HepG2 (cell line): Measurements from ENCODE around the gene SOST. TPM values are rescaled to one million over a fixed set of nuclear protein-coding genes. Genes with fewer than 3 reads are reported as not detected.

Experiments
- ATAC-seq: fragments of 200-7000 bp; cut with Tn5 transposase; 3 replicates; pipeline ENCODE4 v1.9.1; 2020; ENCODE audit warnings: mild to moderate bottlenecking, moderate library complexity
- BruUV-seq: library from RNA; stranded (reverse); fragments of 400-500 nt; replicated peaks from 2 replicates; lab custom pipeline; 2021; lab: Mats Ljungman, UMichigan
- CTCF ChIA-PET: fragments of 300-600 bp; formaldehyde crosslinking; extraction: SDS; loops from one replicate; lab custom pipeline; 2021; ENCODE audit warnings: low total read pairs, inconsistent platforms, low intra/inter-chr PET ratio; lab: Yijun Ruan, JAX
- POLR2A ChIA-PET: fragments of 350-600 bp; sonication (Branson Sonifier 250); formaldehyde crosslinking; loops from one replicate; lab custom pipeline; 2020; ENCODE audit warnings: antibody characterized with exemption, inconsistent platforms; lab: Yijun Ruan, JAX
- DNase-seq: peaks from one replicate; pipeline ENCODE4 v3.0.0-alpha.2; 2015; ENCODE audit warnings: low spot score
- FAIRE-seq: peaks from 3 replicates; lab custom pipeline; 2011; peaks lifted over from hg19 to GRCh38; lab: Jason Lieb, UNC
- H2AFZ ChIP-seq: one replicate; pipeline ENCODE4 v1.6.1; 2011; ENCODE audit warnings: low read length, inconsistent platforms
- H3K27ac ChIP-seq: fragments of 300-600 bp; 3 replicates; pipeline ENCODE4 v1.8.0; 2011; ENCODE audit warnings: mixed run types, mild to moderate bottlenecking, mixed read lengths, low read length, inconsistent platforms; ENCODE audit not compliant: insufficient read depth; ENCODE audit errors: extremely low read length
- H3K27me3 ChIP-seq, 2 experiments: fragments of 200-600 bp in 1 of 2; 2 replicates in 1 of 2; 3 replicates in 1 of 2; pipeline versions ENCODE4 v1.6.0 to v1.8.0; 2011; ENCODE audit warnings: low read length in 2 of 2, mild to moderate bottlenecking in 2 of 2, moderate library complexity in 2 of 2, inconsistent platforms in 1 of 2; ENCODE audit not compliant: insufficient read depth in 2 of 2, control insufficient read depth in 1 of 2
- H3K36me3 ChIP-seq, 2 experiments: fragments of 200-600 bp in 1 of 2; replicated peaks in 1 of 2; 2 replicates in 1 of 2; 3 replicates in 1 of 2; pipeline versions ENCODE4 v1.5.1 to v1.8.0; 2011; ENCODE audit warnings: low read length in 2 of 2, inconsistent platforms in 1 of 2; ENCODE audit not compliant: insufficient read depth in 2 of 2, control insufficient read depth in 1 of 2
- H3K4me1 ChIP-seq: 2 replicates; pipeline ENCODE4 v1.5.1; 2012; ENCODE audit warnings: low read length, inconsistent platforms; ENCODE audit not compliant: insufficient read depth
- H3K4me2 ChIP-seq: 2 replicates; pipeline ENCODE4 v1.6.0; 2011; ENCODE audit warnings: low read depth, low read length, inconsistent platforms
- H3K4me3 ChIP-seq, 3 experiments: fragments of 200-600 bp in 1 of 3; sonication (generic), shearing (Covaris generic) in 1 of 3; replicated peaks in 1 of 3; 2 replicates each; pipeline ENCODE4 v1.5.1; 2011 to 2016; ENCODE audit warnings: low read length in 3 of 3, inconsistent platforms in 2 of 3, low read depth in 2 of 3, mild to moderate bottlenecking in 2 of 3, control low read depth in 1 of 3, mixed read lengths in 1 of 3; ENCODE audit not compliant: insufficient read depth in 1 of 3
- H3K79me2 ChIP-seq: one replicate; pipeline ENCODE4 v1.6.1; 2011; ENCODE audit warnings: low read length, inconsistent platforms; ENCODE audit not compliant: insufficient read depth
- H3K9ac ChIP-seq: 2 replicates; pipeline ENCODE4 v1.6.0; 2011; ENCODE audit warnings: mild to moderate bottlenecking, low read depth, low read length, inconsistent platforms; ENCODE audit not compliant: insufficient read depth
- H3K9me3 ChIP-seq: 2 replicates; pipeline ENCODE4 v1.5.1; 2012; ENCODE audit warnings: mild to moderate bottlenecking, low read length
- H4K20me1 ChIP-seq: 2 replicates; pipeline ENCODE4 v1.6.0; 2011; ENCODE audit warnings: inconsistent platforms, mild to moderate bottlenecking, low read length, moderate library complexity; ENCODE audit not compliant: insufficient read depth
- ATF7 ChIP-seq, 2 experiments: fragments of 450-650 bp in 1 of 2; sonication (generic) in 1 of 2; formaldehyde crosslinking in 1 of 2; IDR thresholded peaks; 2 replicates each; pipeline versions ENCODE4 v1.4.0 to v1.6.1; 2016 to 2020; ENCODE audit warnings: antibody characterized with exemption in 1 of 2, mild to moderate bottlenecking in 1 of 2, missing genetic modification reagents in 1 of 2
- CREB1 ChIP-seq, 2 experiments: fragments of 450-650 bp in 1 of 2; IDR thresholded peaks; 2 replicates each; pipeline ENCODE4 v1.6.1; 2016 to 2017; ENCODE audit warnings: control low read depth in 1 of 2, mild to moderate bottlenecking in 1 of 2, missing compliant biosample characterization in 1 of 2, missing genetic modification characterization in 1 of 2
- YY1 ChIP-seq: IDR thresholded peaks from 2 replicates; pipeline ENCODE4 v1.6.1; 2011; ENCODE audit warnings: low read length, low read depth, moderate library complexity, mild to moderate bottlenecking; ENCODE audit not compliant: insufficient read depth, insufficient replicate concordance
- ZBTB21 ChIP-seq: sonication (generic); formaldehyde crosslinking; IDR thresholded peaks from 2 replicates; pipeline ENCODE4 v1.4.0; 2020; ENCODE audit warnings: missing genetic modification reagents
- ZNF850 ChIP-seq: sonication (generic); formaldehyde crosslinking; conservative IDR thresholded peaks from 2 replicates; pipeline ENCODE4 v1.9.0; 2021; ENCODE audit warnings: mild to moderate bottlenecking, missing genetic modification reagents
- WGBS: methylation state at CpG from one replicate; pipeline ENCODE4 v1.1.6; 2017; ENCODE audit warnings: low lambda C conversion rate; 5-methylcytosine and 5-hydroxymethylcytosine counted together
- in situ Hi-C: cut with HindIII; loops from 2 replicates; pipeline ENCODE4 v1.10.0; 2017; ENCODE audit warnings: low pct_unique_long_range_greater_than_20kb; ENCODE audit not compliant: extremely low pct_ligation_motif_present
- intact Hi-C: fragments of 100-400 bp; cut with micrococcal nuclease; formaldehyde crosslinking; loops from one replicate; pipeline ENCODE4 v1.10.0; 2022; ENCODE audit not compliant: unreplicated experiment
- polyA plus RNA-seq, 8 experiments: library from polyadenylated mRNA; depleted of rRNA in 3 of 8; stranded (reverse) in 7 of 8; unstranded in 1 of 8; fragments of >200 nt; fragmentation: Illumina TruSeq in 4 of 8; extraction: Trizol in 4 of 8; gene quantifications; 2 replicates each; pipeline versions ENCODE4 v1.2.1 to v1.2.3, GENCODE V29; 2011 to 2016; ENCODE audit warnings: low read depth in 4 of 8, missing spikeins in 1 of 8, mixed read lengths in 1 of 8; ENCODE audit not compliant: insufficient read depth in 1 of 8
- total RNA-seq, 5 experiments: library from RNA; depleted of rRNA; stranded (reverse); fragments of >200 nt; fragmentation: Illumina TruSeq; extraction: Trizol; gene quantifications; 2 replicates each; pipeline ENCODE4 v1.2.3, GENCODE V29; 2016; ENCODE audit warnings: low read depth in 1 of 5
- TF ChIP-seq, protein P1 (sequence below): fragments of 450-650 bp; IDR thresholded peaks from 2 replicates; pipeline ENCODE4 v1.6.1; 2016

Gene SOST
- total and polyA plus RNA-seq, 2 of the 13 experiments (the other 11 are each of a cell fraction or from before 2014, with no cell fraction given) = not detected

DNA sequence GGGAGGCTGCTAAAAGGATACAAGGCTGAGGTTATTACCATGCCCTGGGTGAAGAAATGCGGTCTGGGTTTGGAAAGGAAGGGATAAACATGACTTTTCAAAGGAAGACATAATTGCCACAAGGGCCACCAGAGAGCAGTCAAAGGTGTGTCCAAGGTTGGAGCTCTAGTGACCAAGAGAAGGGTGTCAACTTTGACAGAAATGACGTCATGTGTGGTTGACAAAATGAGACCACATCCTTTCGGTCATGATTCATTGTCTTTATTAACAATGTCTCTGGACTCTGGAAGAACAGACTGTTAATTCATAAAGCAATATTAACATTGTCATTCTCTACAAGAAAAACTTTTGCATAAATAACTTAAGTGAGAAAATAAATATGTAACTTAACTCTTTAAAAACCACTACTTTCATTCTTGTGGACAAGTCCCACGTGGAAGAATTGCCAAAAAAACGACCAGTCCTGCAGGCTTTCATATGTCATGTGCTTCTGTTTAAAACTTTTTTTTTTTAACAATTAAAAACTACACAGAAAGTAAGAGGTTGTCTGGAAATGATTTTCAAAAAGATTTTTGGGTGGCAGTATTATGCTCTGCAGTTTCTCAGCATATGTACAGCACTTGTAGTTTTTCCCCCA lies 5.0 kb downstream of the SOST start:
- H4K20me1 ChIP-seq = no peaks in the 10 kb centered on the region
- peaks cover 16 to 75% of the 10 kb centered on the region in 2 experiments for H3K27me3 ChIP-seq
- CTCF ChIA-PET = interaction anchor here (2.4 kb wide), 1 partner anchor 59 kb away, joined by 10 read pairs; no protein-coding TSS in a partner anchor
- DNase-seq (no peak), FAIRE-seq (no peak), ATAC-seq (no peak)
- peak; percentile 99 for TF ChIP-seq ATF7 (IDR thresholded peaks at IDR 0.05)
- TF ChIP-seq ATF7 (CRISPR knock-in tag; IDR thresholded peaks at IDR 0.05) = no peak
- TF ChIP-seq, protein P1, sequence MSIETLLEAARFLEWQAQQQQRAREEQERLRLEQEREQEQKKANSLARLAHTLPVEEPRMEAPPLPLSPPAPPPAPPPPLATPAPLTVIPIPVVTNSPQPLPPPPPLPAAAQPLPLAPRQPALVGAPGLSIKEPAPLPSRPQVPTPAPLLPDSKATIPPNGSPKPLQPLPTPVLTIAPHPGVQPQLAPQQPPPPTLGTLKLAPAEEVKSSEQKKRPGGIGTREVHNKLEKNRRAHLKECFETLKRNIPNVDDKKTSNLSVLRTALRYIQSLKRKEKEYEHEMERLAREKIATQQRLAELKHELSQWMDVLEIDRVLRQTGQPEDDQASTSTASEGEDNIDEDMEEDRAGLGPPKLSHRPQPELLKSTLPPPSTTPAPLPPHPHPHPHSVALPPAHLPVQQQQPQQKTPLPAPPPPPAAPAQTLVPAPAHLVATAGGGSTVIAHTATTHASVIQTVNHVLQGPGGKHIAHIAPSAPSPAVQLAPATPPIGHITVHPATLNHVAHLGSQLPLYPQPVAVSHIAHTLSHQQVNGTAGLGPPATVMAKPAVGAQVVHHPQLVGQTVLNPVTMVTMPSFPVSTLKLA = peak; percentile 60
- TF ChIP-seq ZNF850 (CRISPR knock-in tag) = no peak
- no peak for TF ChIP-seq YY1
- TF ChIP-seq ZBTB21 = 0 out of 2 replicates have a peak, but pooled peaks have one; percentile 47
- peak; percentile 96 for TF ChIP-seq CREB1 (IDR thresholded peaks at IDR 0.05)
- TF ChIP-seq CREB1 (CRISPR knock-in tag; IDR thresholded peaks at IDR 0.05) = no peak
- H3K9ac ChIP-seq = no peak overlapping the region
- H3K4me2 ChIP-seq = no peak overlapping the region
- WGBS = 19% methylated on average over 5 of the region's 5 CpGs
- no peaks in the 10 kb centered on the region for H3K36me3 ChIP-seq
- no peaks in the 10 kb centered on the region for H3K9me3 ChIP-seq
- POLR2A ChIA-PET = no interaction called here
- H3K4me1 ChIP-seq = peaks cover 12% of the 10 kb centered on the region
- no peaks in the 10 kb centered on the region for H3K79me2 ChIP-seq
- H2AFZ ChIP-seq = no peak overlapping the region
- H3K27ac ChIP-seq = no peak overlapping the region
- in situ Hi-C loops (no loop called here), intact Hi-C loops (no loop called here)
- no peak overlapping the region for H3K4me3 ChIP-seq
- BruUV-seq = no TSS peak
